SIG-M5 treated with dmso at 0.1 percent for 504 hours (cell line): ENCODE measurements around the gene SERAC1.
A peak's percentile ranks its signal among the peaks of the same experiment; 100 is the strongest.

Source experiments
- DNase-seq: peaks from one replicate; lab custom pipeline; 2025; ENCODE audit not compliant: unreplicated experiment; lab: John Stamatoyannopoulos, UW

Gene SERAC1

GRCh38 chr6:158060455-158061360 is 107.4 kb downstream of the SERAC1 start:
- peak; percentile 20 for DNase-seq
